RWPE2 (cell line): ENCODE measurements around the gene ATG9A.

Experiments
- ATAC-seq: fragments of 200-7000 bp; cut with Tn5 transposase; 3 replicates; pipeline ENCODE4 v1.9.1; 2021; ENCODE audit warnings: low read depth
- DNase-seq: peaks from one replicate; pipeline ENCODE4 v3.0.0-alpha.2; 2020; ENCODE audit warnings: low spot score
- H3K27ac ChIP-seq: fragments of 450-650 bp; 2 replicates; pipeline ENCODE4 v1.5.1; 2017; ENCODE audit warnings: mild to moderate bottlenecking; ENCODE audit not compliant: poor library complexity, severe bottlenecking
- H3K27me3 ChIP-seq: fragments of 250-450 bp; sonication (Bioruptor Pico); 2 replicates; pipeline ENCODE4 v1.5.1; 2021; ENCODE audit warnings: mild to moderate bottlenecking, moderate library complexity; ENCODE audit not compliant: insufficient read depth, poor library complexity, severe bottlenecking
- H3K36me3 ChIP-seq: fragments of 250-450 bp; sonication (Bioruptor Pico); 2 replicates; pipeline ENCODE4 v1.5.1; 2020; ENCODE audit warnings: low read depth, mild to moderate bottlenecking, moderate library complexity
- H3K4me1 ChIP-seq: fragments of 250-450 bp; sonication (Bioruptor Pico); 2 replicates; pipeline ENCODE4 v1.5.1; 2021; ENCODE audit warnings: mild to moderate bottlenecking, moderate library complexity; ENCODE audit not compliant: insufficient read depth, poor library complexity, severe bottlenecking
- H3K4me3 ChIP-seq: fragments of 250-450 bp; sonication (Bioruptor Pico); 2 replicates; pipeline ENCODE4 v1.5.1; 2021; ENCODE audit warnings: mild to moderate bottlenecking, moderate library complexity; ENCODE audit not compliant: severe bottlenecking
- H3K9me3 ChIP-seq: fragments of 250-450 bp; sonication (Bioruptor Pico); 2 replicates; pipeline ENCODE4 v1.5.1; 2021; ENCODE audit warnings: mild to moderate bottlenecking, moderate library complexity; ENCODE audit not compliant: severe bottlenecking
- CTCF ChIP-seq: fragments of 450-650 bp; IDR thresholded peaks from one replicate; pipeline ENCODE4 v1.5.1; 2017; ENCODE audit warnings: mild to moderate bottlenecking, moderate library complexity; ENCODE audit not compliant: poor library complexity, severe bottlenecking

Gene ATG9A

GRCh38 chr2:219248845-219249202 lies 19.4 kb upstream of the ATG9A start:
- Histone ChIP-seq H3K27ac (peak overlapping the region; percentile 97), H3K27me3 (no peaks in the 10 kb centered on the region), H3K4me1 (peaks cover 47% of the 10 kb centered on the region), H3K9me3 (no peaks in the 10 kb centered on the region), H3K36me3 (peaks cover 48% of the 10 kb centered on the region), H3K4me3 (no peak overlapping the region)
- TF ChIP-seq CTCF: no peak
- DNase-seq (no peak), ATAC-seq (no peak)

GRCh38 chr2:219247678-219248642 lies 18.5 kb upstream of the ATG9A start:
- Histone ChIP-seq H3K4me1 (peaks cover 47% of the 10 kb centered on the region), H3K27me3 (no peaks in the 10 kb centered on the region), H3K27ac (peak overlapping the region; percentile 97), H3K36me3 (peaks cover 48% of the 10 kb centered on the region), H3K9me3 (no peaks in the 10 kb centered on the region), H3K4me3 (no peak overlapping the region)
- ATAC-seq (no peak), DNase-seq (no peak)
- no peak for TF ChIP-seq CTCF

- DNase-seq (no peak), ATAC-seq (no peak)
- Histone ChIP-seq H3K27me3 (no peaks in the 10 kb centered on the region), H3K9me3 (no peaks in the 10 kb centered on the region), H3K27ac (peak overlapping the region; percentile 97), H3K4me3 (peak overlapping the region; percentile 50), H3K36me3 (peaks cover 41% of the 10 kb centered on the region), H3K4me1 (peaks cover 39% of the 10 kb centered on the region)
- no peak for TF ChIP-seq CTCF
Measured at GRCh38 chr2:219246559-219246958, 17.1 kb upstream of the ATG9A start.

GRCh38 chr2:219245899-219246230 lies 16.4 kb upstream of the ATG9A start:
- TF ChIP-seq CTCF: no peak
- ATAC-seq (no peak), DNase-seq (no peak)
- Histone ChIP-seq H3K4me1 (peaks cover 32% of the 10 kb centered on the region), H3K4me3 (peak overlapping the region; percentile 50), H3K27me3 (no peaks in the 10 kb centered on the region), H3K9me3 (no peaks in the 10 kb centered on the region), H3K36me3 (peaks cover 34% of the 10 kb centered on the region), H3K27ac (peak overlapping the region; percentile 97)
